ENCODE measurements around the gene AKR1E2.

The AKR1E2 gene

GRCh38 chr10:4819067-4819466 lies 6.9 kb upstream of the AKR1E2 start:
- no peak overlapping the region for H3K9ac ChIP-seq (ENCODE audit: low read length)

DNA sequence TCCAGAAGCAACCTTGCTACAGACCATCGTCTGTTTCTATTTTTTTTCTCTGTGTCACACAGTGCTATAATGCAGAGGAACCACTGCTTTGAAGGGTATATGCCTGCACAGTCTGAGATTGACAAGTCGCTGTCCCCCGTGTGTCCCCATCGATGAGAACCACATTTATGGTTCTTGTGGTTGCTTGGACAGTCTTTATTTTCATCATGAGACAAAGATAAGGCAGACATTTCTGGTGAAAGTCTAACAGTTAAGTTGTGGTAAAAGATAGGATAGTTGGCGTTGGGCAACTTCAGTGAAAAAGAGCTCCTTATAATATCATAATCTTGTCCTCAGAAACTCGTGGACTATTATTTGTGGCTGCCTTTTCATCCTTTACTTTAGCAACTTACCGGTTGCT lies 6.3 kb upstream of the AKR1E2 start:
- no peak for TF ChIP-seq EZH2phosphoT487 (conservative IDR thresholded peaks at IDR 0.05; ENCODE audit: low read length)
- TF ChIP-seq, protein P1, sequence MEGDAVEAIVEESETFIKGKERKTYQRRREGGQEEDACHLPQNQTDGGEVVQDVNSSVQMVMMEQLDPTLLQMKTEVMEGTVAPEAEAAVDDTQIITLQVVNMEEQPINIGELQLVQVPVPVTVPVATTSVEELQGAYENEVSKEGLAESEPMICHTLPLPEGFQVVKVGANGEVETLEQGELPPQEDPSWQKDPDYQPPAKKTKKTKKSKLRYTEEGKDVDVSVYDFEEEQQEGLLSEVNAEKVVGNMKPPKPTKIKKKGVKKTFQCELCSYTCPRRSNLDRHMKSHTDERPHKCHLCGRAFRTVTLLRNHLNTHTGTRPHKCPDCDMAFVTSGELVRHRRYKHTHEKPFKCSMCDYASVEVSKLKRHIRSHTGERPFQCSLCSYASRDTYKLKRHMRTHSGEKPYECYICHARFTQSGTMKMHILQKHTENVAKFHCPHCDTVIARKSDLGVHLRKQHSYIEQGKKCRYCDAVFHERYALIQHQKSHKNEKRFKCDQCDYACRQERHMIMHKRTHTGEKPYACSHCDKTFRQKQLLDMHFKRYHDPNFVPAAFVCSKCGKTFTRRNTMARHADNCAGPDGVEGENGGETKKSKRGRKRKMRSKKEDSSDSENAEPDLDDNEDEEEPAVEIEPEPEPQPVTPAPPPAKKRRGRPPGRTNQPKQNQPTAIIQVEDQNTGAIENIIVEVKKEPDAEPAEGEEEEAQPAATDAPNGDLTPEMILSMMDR (IDR thresholded peaks at IDR 0.05; ENCODE audit: insufficient read depth, low read length, poor library complexity, severe bottlenecking) = no peak
- no peak overlapping the region for H3K4me2 ChIP-seq (ENCODE audit: low read depth, low read length, poor library complexity, severe bottlenecking)

More at GRCh38 chr10:4819067-4819466, 6.9 kb upstream of the AKR1E2 start:
- no peak overlapping the region for H3K4me3 ChIP-seq (ENCODE audit: insufficient read depth, low read length, poor library complexity, severe bottlenecking)
- H4K20me1 ChIP-seq (ENCODE audit: low read depth, low read length) = no peaks in the 10 kb centered on the region; the same call in 1 of the 2 replicates
- H3K4me2 ChIP-seq (ENCODE audit: low read depth, low read length, poor library complexity, severe bottlenecking) = no peak overlapping the region
- no peaks in the 10 kb centered on the region for H3K9me2 ChIP-seq (replicated peaks; ENCODE audit: insufficient read depth, low read length)
- no peaks in the 10 kb centered on the region for H3K36me3 ChIP-seq (ENCODE audit: low read length)
- TF ChIP-seq, protein P1 (IDR thresholded peaks at IDR 0.05; ENCODE audit: insufficient read depth, low read length, poor library complexity, severe bottlenecking) = no peak
- no peak for TF ChIP-seq EZH2phosphoT487 (conservative IDR thresholded peaks at IDR 0.05; ENCODE audit: low read length)
- no peaks in the 10 kb centered on the region for H3K9me3 ChIP-seq (ENCODE audit: insufficient read depth, low read length)
- no peak overlapping the region for H3K27ac ChIP-seq (ENCODE audit: low read depth, low read length)
- H2AFZ ChIP-seq (ENCODE audit: low read depth, low read length, severe bottlenecking) = no peak overlapping the region
- no peaks in the 10 kb centered on the region for H3F3A ChIP-seq (ENCODE audit: insufficient read depth)
- H3K79me2 ChIP-seq (ENCODE audit: insufficient read depth, low read length) = no peaks in the 10 kb centered on the region
- H3K27me3 ChIP-seq (ENCODE audit: low read length) = no peaks in the 10 kb centered on the region

GRCh38 chr10:4820804-4821401 lies 5.1 kb upstream of the AKR1E2 start:
- Histone ChIP-seq H3K9me2 (replicated peaks; ENCODE audit: insufficient read depth, low read length) (no peaks in the 10 kb centered on the region), H3K4me2 (ENCODE audit: low read depth, low read length, poor library complexity, severe bottlenecking) (no peak overlapping the region), H3K27ac (ENCODE audit: low read depth, low read length) (no peak overlapping the region), H3K79me2 (ENCODE audit: insufficient read depth, low read length) (no peaks in the 10 kb centered on the region), H3K27me3 (ENCODE audit: low read length) (no peaks in the 10 kb centered on the region), H2AFZ (ENCODE audit: low read depth, low read length, severe bottlenecking) (no peak overlapping the region), H3K36me3 (ENCODE audit: low read length) (no peaks in the 10 kb centered on the region), H3F3A (ENCODE audit: insufficient read depth) (no peaks in the 10 kb centered on the region), H3K4me3 (ENCODE audit: insufficient read depth, low read length, poor library complexity, severe bottlenecking) (no peak overlapping the region), H3K9ac (ENCODE audit: low read length) (no peak overlapping the region), H3K9me3 (ENCODE audit: insufficient read depth, low read length) (no peaks in the 10 kb centered on the region), H4K20me1 (ENCODE audit: low read depth, low read length) (no peaks in the 10 kb centered on the region)
- TF ChIP-seq, protein P1 (IDR thresholded peaks at IDR 0.05; ENCODE audit: insufficient read depth, low read length, poor library complexity, severe bottlenecking) = no peak
- TF ChIP-seq EZH2phosphoT487 (conservative IDR thresholded peaks at IDR 0.05; ENCODE audit: low read length) = no peak

More for the DNA sequence above, 6.3 kb upstream of the AKR1E2 start:
- Histone ChIP-seq H3K27me3 (ENCODE audit: low read length) (no peaks in the 10 kb centered on the region), H3K9ac (ENCODE audit: low read length) (no peak overlapping the region), H3K9me2 (replicated peaks; ENCODE audit: insufficient read depth, low read length) (no peaks in the 10 kb centered on the region), H3K4me3 (ENCODE audit: insufficient read depth, low read length, poor library complexity, severe bottlenecking) (no peak overlapping the region), H3K9me3 (ENCODE audit: insufficient read depth, low read length) (no peaks in the 10 kb centered on the region), H3K79me2 (ENCODE audit: insufficient read depth, low read length) (no peaks in the 10 kb centered on the region), H3K36me3 (ENCODE audit: low read length) (no peaks in the 10 kb centered on the region), H3F3A (ENCODE audit: insufficient read depth) (no peaks in the 10 kb centered on the region), H3K27ac (ENCODE audit: low read depth, low read length) (no peak overlapping the region), H4K20me1 (ENCODE audit: low read depth, low read length) (no peaks in the 10 kb centered on the region; the same call in 1 of the 2 replicates), H2AFZ (ENCODE audit: low read depth, low read length, severe bottlenecking) (no peak overlapping the region)

Data from SU-DHL-6 (cell line).